COLO668 (cell line): ENCODE data around the gene GALR3.

Source experiments
- DNase-seq: peaks from one replicate; lab custom pipeline; 2025; ENCODE audit not compliant: unreplicated experiment; lab: John Stamatoyannopoulos, UW

GALR3 gene

GRCh38 chr22:37822079-37822833, 926 bp upstream of the GALR3 start:
- no peak for DNase-seq

- DNase-seq, result peak; percentile 60
Measured at GRCh38 chr22:37824674-37825641, 1.8 kb downstream of the GALR3 start.

GRCh38 chr22:37827056-37827455, 3.9 kb downstream of the GALR3 start:
- DNase-seq, result no peak

GRCh38 chr22:37830093-37830842, 7.1 kb downstream of the GALR3 start:
- DNase-seq, result no peak

GRCh38 chr22:37831472-37831871, 8.3 kb downstream of the GALR3 start:
- no peak for DNase-seq

GRCh38 chr22:37832022-37832857, 9.1 kb downstream of the GALR3 start:
- DNase-seq, result no peak

- no peak for DNase-seq
Measured at GRCh38 chr22:37842015-37842793, 19.0 kb downstream of the GALR3 start.

GRCh38 chr22:37843741-37844089, 20.5 kb downstream of the GALR3 start:
- DNase-seq, result peak; percentile 81

GRCh38 chr22:37844904-37845329, 21.7 kb downstream of the GALR3 start:
- DNase-seq, result no peak

- no peak for DNase-seq
Measured at GRCh38 chr22:37846433-37846832, 23.3 kb downstream of the GALR3 start.

GRCh38 chr22:37848587-37849088, 25.5 kb downstream of the GALR3 start:
- peak; percentile 30 for DNase-seq

- DNase-seq, result peak; percentile 94
Measured at GRCh38 chr22:37849089-37849751, 26.0 kb downstream of the GALR3 start, which contains the start of gene EIF3L. Gene EIF3L, plus strand, starts transcription at chr22:37849419. Its CDS starts 31 bp downstream, at chr22:37849450.

GRCh38 chr22:37850801-37851200, 27.6 kb downstream of the GALR3 start:
- DNase-seq, result no peak

GRCh38 chr22:37852418-37852817, 29.2 kb downstream of the GALR3 start:
- no peak for DNase-seq

- no peak for DNase-seq
Measured at GRCh38 chr22:37854946-37855345, 31.8 kb downstream of the GALR3 start.

GRCh38 chr22:37855462-37855861, 32.3 kb downstream of the GALR3 start:
- DNase-seq, result no peak

GRCh38 chr22:37860796-37861421, 37.7 kb downstream of the GALR3 start:
- DNase-seq, result no peak

- no peak for DNase-seq
Measured at GRCh38 chr22:37862570-37863325, 39.6 kb downstream of the GALR3 start.
